Activated B cell treated with CpG ODN at 0.5 μM for 24 hours (primary cell): ENCODE measurements around the gene PDE4B. TPM values are rescaled to one million over a fixed set of nuclear protein-coding genes. Genes with fewer than 3 reads are reported as not detected.

Experiments used
- ATAC-seq: fragments of 200-7000 bp; cut with Tn5 transposase; one replicate; pipeline ENCODE4 v1.10.0; 2021; ENCODE audit warnings: low read depth, mild to moderate bottlenecking, moderate library complexity
- CTCF ChIA-PET: fragments of 350-600 bp; sonication (Branson Sonifier 250); formaldehyde crosslinking; loops from one replicate; lab custom pipeline; 2021; ENCODE audit warnings: antibody characterized with exemption; lab: Charles Lee
- POLR2A ChIA-PET: fragments of 350-600 bp; sonication (Branson Sonifier 250); formaldehyde crosslinking; loops from one replicate; lab custom pipeline; 2021; ENCODE audit warnings: antibody characterized with exemption; lab: Charles Lee
- DNase-seq: peaks from one replicate; pipeline ENCODE4 v3.0.0; 2022
- H3K27ac Mint-ChIP-seq: one replicate; pipeline ENCODE4 v1.8.0; 2020; ENCODE audit warnings: mixed read lengths
- H3K27me3 Mint-ChIP-seq: one replicate; pipeline ENCODE4 v1.8.0; 2021; ENCODE audit warnings: mixed read lengths
- H3K36me3 Mint-ChIP-seq: one replicate; pipeline ENCODE4 v1.8.0; 2021; ENCODE audit warnings: low read depth, mixed read lengths
- H3K4me1 Mint-ChIP-seq: one replicate; pipeline ENCODE4 v1.8.0; 2021; ENCODE audit warnings: mixed read lengths
- H3K4me3 Mint-ChIP-seq: one replicate; pipeline ENCODE4 v1.8.0; 2020; ENCODE audit warnings: mild to moderate bottlenecking, mixed read lengths
- H3K9me3 Mint-ChIP-seq: one replicate; pipeline ENCODE4 v1.8.0; 2020; ENCODE audit warnings: mixed read lengths
- CTCF ChIP-seq: fragments of 200-600 bp; IDR thresholded peaks from one replicate; pipeline ENCODE4 v1.8.0; 2022; ENCODE audit warnings: antibody characterized with exemption, mild to moderate bottlenecking
- intact Hi-C: fragments of 100-400 bp; cut with micrococcal nuclease; formaldehyde crosslinking; loops from one replicate; pipeline ENCODE4 v1.15.1; 2024
- total RNA-seq: library from RNA; stranded (reverse); gene quantifications from 2 replicates; pipeline ENCODE4 v1.2.3, GENCODE V29; 2022

PDE4B gene
- total RNA-seq, 1 donor from 2014 or later = 84.1 TPM

GRCh38 chr1:66422804-66423203 is 630.1 kb downstream of the PDE4B start:
- peaks cover 18% of the 10 kb centered on the region for H3K4me1 Mint-ChIP-seq
- H3K4me3 Mint-ChIP-seq = no peak overlapping the region
- intact Hi-C loops = no loop called here
- ChIA-PET POLR2A (no interaction called here), CTCF (no interaction called here)
- no peak for TF ChIP-seq CTCF
- H3K36me3 Mint-ChIP-seq = peaks cover 1% of the 10 kb centered on the region
- H3K27ac Mint-ChIP-seq = no peak overlapping the region
- H3K9me3 Mint-ChIP-seq = peaks cover 15% of the 10 kb centered on the region
- DNase-seq (no peak), ATAC-seq (no peak)
- no peaks in the 10 kb centered on the region for H3K27me3 Mint-ChIP-seq
